ENCODE results near the gene CPNE4.

Gene CPNE4

DNA sequence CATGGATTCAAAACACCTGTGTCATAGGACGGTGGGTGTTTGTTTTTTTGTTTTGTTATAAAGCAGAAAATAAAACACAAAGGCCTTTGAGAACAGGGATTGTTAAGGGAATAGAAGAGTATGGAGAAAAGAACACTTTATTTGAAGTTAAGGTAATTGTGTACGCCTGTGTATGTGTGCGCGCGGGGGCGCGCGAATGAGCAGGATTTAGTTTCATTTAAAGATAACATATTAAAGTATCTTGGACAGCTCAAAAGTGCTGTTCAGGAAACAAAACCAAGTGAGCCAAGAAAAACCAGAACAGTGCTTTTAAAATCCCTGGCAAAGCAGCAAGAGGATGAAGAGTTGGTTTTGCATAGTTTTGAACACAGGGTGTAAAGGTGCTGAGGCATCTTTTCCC is 1.9 kb downstream of the CPNE4 start:
- no peak overlapping the region for H3K27ac Mint-ChIP-seq
- TF ChIP-seq, protein P1, sequence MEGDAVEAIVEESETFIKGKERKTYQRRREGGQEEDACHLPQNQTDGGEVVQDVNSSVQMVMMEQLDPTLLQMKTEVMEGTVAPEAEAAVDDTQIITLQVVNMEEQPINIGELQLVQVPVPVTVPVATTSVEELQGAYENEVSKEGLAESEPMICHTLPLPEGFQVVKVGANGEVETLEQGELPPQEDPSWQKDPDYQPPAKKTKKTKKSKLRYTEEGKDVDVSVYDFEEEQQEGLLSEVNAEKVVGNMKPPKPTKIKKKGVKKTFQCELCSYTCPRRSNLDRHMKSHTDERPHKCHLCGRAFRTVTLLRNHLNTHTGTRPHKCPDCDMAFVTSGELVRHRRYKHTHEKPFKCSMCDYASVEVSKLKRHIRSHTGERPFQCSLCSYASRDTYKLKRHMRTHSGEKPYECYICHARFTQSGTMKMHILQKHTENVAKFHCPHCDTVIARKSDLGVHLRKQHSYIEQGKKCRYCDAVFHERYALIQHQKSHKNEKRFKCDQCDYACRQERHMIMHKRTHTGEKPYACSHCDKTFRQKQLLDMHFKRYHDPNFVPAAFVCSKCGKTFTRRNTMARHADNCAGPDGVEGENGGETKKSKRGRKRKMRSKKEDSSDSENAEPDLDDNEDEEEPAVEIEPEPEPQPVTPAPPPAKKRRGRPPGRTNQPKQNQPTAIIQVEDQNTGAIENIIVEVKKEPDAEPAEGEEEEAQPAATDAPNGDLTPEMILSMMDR (IDR thresholded peaks at IDR 0.05; ENCODE audit: unreplicated experiment in 3 of 3), result no peak
- H3K4me3 Mint-ChIP-seq, result peak overlapping the region; percentile 71 to 78 (median 77)
- H3K36me3 Mint-ChIP-seq (ENCODE audit: low read depth), result no peaks in the 10 kb centered on the region
- H3K4me1 Mint-ChIP-seq, result no peaks in the 10 kb centered on the region
- H3K9me3 Mint-ChIP-seq, result peaks cover 2% of the 10 kb centered on the region
- H3K27me3 Mint-ChIP-seq (ENCODE audit: low read depth), result peaks cover 72% of the 10 kb centered on the region

DNA sequence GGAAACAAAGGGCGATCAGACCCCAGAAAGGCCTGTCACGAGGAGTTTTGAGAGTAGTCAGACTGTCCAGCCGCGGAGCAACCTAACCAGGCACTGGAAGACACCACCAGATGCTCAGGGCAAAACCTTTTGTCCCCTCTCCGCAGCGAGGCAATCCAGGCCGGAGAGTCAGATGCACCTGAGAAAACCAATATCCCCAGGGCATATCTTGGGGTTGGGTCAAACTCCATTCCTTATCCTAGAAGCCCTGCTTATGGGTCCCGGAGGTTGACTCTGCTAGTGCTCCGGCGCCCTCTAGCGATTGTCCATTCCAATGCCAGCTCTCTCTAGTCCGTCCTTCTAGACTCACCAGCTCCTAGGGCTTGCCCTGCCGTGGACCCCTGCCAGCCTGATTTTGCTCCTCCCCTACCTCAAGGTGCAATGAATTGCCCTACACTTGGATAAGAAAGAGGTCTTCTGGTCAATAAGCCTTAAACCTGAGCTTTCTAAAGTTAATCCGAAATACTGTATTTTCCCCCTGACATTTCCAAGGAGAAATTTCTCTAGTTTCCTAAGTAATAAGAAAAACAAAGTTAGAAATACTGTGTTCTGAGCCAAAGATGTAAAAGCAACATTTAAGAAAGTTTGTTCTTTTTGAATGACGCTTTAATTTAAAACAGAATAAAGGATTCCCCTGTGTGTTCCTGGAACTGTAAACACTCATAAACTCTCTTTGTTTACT is 5.5 kb downstream of the CPNE4 start:
- Mint-ChIP-seq H3K4me3 (peak overlapping the region in 1 of 3 experiments; percentile 18), H3K27me3 (ENCODE audit: low read depth) (peaks cover 53% of the 10 kb centered on the region), H3K9me3 (no peaks in the 10 kb centered on the region), H3K27ac (peak overlapping the region; percentile 31 to 52 (median 44)), H3K36me3 (ENCODE audit: low read depth) (no peaks in the 10 kb centered on the region), H3K4me1 (no peaks in the 10 kb centered on the region)
- TF ChIP-seq, protein P1 (IDR thresholded peaks at IDR 0.05; ENCODE audit: unreplicated experiment in 3 of 3), result peak; percentile 82 to 91 (median 89)

DNA sequence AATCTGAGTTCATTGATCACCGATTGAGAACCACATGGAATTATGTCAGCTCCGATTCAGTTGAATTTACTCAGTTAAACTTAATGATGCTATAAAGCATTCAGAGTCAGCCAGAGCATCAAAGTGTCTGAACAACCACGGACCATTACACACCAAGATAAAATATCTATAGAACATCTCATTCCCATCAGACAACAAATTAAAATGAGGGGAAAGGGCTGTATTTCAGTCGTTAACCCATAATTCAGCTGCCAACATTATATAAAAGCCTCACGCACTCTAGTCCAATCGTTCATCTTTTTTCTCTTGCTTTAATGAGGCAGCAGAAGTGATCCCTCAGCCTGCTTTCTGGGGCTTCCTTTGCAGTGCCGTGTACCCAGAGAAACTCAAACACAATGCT is 11.9 kb downstream of the CPNE4 start:
- Mint-ChIP-seq H3K4me3 (no peak overlapping the region), H3K9me3 (no peaks in the 10 kb centered on the region), H3K4me1 (no peaks in the 10 kb centered on the region), H3K27me3 (ENCODE audit: low read depth) (peaks cover 8% of the 10 kb centered on the region), H3K36me3 (ENCODE audit: low read depth) (no peaks in the 10 kb centered on the region), H3K27ac (no peak overlapping the region)
- TF ChIP-seq, protein P1 (IDR thresholded peaks at IDR 0.05; ENCODE audit: unreplicated experiment in 3 of 3), result no peak

DNA sequence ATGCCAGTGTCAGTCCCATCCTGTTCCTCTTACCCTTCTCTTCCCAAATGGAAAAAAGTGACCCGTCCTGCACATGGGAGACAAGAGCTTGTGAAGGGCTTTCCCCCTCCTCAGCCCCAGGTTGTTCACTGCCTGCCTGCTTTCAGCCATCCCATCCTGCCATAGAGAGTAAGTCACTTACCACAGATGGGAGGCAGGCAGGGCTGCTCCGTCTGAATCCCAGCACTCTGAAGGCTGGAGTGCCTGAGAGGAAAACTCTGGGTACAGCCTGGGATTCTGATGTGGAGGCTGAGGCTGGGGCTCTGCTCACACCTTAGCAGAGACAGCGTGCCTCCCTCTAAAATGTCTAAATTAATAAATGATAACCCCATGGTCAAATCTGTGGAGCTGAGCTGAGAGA is 14.8 kb downstream of the CPNE4 start:
- Mint-ChIP-seq H3K4me3 (no peak overlapping the region), H3K27ac (no peak overlapping the region), H3K4me1 (no peaks in the 10 kb centered on the region), H3K9me3 (no peaks in the 10 kb centered on the region), H3K36me3 (ENCODE audit: low read depth) (no peaks in the 10 kb centered on the region), H3K27me3 (ENCODE audit: low read depth) (peaks cover 8% of the 10 kb centered on the region)
- TF ChIP-seq, protein P1 (IDR thresholded peaks at IDR 0.05; ENCODE audit: unreplicated experiment in 3 of 3), result no peak

DNA sequence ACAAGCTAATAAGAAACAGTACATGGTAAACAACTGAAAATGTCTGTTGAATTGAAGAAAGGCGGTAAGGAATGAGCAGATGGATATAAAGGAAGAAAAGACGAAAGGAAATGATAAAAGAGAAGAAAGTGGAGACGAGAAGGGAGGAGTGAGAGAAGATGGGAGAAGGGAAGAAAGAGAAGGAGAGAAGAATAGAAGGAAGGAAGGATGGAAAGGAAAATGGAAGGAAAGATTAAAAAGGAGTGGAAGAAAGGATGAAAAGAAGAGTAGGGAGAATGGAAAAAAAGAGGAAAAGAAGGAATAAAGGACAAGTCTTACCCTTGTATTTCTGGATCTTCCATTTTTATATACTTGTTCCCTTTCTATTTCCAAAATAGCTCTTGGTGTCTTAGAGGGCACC is 17.7 kb downstream of the CPNE4 start:
- TF ChIP-seq, protein P1 (IDR thresholded peaks at IDR 0.05; ENCODE audit: unreplicated experiment in 3 of 3), result no peak
- Mint-ChIP-seq H3K27me3 (ENCODE audit: low read depth) (peaks cover 8% of the 10 kb centered on the region), H3K4me3 (no peak overlapping the region), H3K9me3 (no peaks in the 10 kb centered on the region), H3K36me3 (ENCODE audit: low read depth) (no peaks in the 10 kb centered on the region), H3K27ac (no peak overlapping the region), H3K4me1 (no peaks in the 10 kb centered on the region)

All from nephron (organoid).